ENCODE results near the gene CNNM2.

The CNNM2 gene

DNA sequence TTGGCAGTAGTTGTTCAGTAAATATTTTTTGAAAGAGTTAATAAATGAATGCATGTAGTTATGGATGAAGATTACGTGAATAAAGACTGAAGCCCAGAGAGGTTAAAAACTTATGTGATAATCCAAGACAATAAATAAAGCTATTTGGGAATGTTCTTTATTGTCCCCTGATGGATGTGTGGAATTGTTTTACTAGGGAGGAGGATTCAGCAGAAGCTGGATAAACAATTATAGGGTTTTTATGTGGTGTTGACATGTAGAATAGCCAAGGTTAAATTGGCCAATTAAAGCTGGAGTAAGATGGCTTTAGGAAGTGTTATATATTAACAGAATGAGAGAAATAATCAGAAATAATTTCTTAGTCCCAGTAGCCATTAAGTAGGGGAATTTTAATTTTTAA lies 66.0 kb downstream of the CNNM2 start:
- no peak for DNase-seq (ENCODE audit: insufficient read length, low spot score)
- TF ChIP-seq, protein P1, sequence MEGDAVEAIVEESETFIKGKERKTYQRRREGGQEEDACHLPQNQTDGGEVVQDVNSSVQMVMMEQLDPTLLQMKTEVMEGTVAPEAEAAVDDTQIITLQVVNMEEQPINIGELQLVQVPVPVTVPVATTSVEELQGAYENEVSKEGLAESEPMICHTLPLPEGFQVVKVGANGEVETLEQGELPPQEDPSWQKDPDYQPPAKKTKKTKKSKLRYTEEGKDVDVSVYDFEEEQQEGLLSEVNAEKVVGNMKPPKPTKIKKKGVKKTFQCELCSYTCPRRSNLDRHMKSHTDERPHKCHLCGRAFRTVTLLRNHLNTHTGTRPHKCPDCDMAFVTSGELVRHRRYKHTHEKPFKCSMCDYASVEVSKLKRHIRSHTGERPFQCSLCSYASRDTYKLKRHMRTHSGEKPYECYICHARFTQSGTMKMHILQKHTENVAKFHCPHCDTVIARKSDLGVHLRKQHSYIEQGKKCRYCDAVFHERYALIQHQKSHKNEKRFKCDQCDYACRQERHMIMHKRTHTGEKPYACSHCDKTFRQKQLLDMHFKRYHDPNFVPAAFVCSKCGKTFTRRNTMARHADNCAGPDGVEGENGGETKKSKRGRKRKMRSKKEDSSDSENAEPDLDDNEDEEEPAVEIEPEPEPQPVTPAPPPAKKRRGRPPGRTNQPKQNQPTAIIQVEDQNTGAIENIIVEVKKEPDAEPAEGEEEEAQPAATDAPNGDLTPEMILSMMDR (IDR thresholded peaks at IDR 0.05; ENCODE audit: insufficient read depth, missing control alignments) = no peak
- no peak for FAIRE-seq

DNA sequence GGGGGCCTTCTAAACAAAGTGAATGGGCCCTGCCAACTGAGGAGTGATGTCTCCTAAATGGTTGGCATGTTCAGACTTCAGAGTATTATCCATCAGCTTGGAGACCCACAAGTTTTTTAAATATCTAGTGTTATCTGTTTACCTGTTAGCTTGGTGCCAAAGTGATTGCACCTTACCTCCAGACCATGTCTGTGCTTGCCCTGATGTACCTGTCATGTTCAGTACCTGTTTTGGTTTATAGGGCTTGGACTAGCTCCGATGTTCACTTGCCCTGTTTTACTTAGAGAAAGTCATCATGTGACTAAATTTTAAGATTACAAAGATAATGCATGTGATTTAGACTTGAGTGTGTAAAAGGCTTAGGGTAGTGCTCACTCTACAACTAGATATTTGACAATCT lies 67.7 kb downstream of the CNNM2 start:
- DNase-seq (ENCODE audit: insufficient read length, low spot score) (no peak), FAIRE-seq (no peak)
- TF ChIP-seq, protein P1 (IDR thresholded peaks at IDR 0.05; ENCODE audit: insufficient read depth, missing control alignments) = no peak

DNA sequence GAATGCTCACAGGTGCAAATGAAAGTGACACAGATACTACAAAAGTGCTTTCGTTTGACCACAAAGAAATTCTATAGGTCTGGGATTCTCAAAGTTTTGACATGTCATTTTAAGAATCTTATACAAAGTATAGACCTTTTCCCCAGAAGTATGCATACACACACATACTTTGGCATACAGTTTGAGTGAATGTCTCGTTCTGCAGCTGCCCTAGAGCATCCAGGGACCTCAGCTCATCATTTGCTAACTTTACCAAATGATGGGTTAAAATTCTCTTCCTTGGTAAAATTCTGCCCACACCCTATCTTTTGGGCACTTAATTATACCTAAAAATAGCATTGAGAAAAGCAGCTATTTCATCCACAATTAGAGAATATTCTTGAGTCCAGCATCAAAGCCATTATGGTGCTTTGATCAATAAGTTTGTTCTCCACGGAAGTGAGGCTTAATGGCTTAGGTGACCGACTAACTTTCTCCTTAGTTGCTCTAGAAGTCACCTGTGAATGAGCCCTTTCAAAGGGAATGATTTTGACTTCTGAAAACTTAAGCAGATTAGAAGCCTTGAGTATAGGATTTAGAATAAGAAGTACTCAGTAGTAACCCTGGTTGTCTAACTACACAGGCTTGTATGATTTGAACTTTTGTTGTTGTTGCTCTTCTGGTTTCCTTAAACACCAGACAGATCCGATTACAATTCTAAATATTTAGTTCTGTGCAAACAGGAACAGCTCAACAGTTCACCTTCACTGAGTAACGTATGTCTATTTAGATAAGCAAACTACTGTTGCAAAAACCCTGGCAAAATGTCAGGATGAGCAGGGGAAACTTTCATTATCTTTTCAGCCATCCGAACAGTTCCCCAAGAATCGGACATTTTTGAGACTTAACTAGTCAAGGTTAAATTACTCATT lies 70.6 kb downstream of the CNNM2 start:
- TF ChIP-seq, protein P1 (IDR thresholded peaks at IDR 0.05; ENCODE audit: insufficient read depth, missing control alignments) = no peak
- no peak for DNase-seq (ENCODE audit: insufficient read length, low spot score)
- peak; percentile 87 for FAIRE-seq

DNA sequence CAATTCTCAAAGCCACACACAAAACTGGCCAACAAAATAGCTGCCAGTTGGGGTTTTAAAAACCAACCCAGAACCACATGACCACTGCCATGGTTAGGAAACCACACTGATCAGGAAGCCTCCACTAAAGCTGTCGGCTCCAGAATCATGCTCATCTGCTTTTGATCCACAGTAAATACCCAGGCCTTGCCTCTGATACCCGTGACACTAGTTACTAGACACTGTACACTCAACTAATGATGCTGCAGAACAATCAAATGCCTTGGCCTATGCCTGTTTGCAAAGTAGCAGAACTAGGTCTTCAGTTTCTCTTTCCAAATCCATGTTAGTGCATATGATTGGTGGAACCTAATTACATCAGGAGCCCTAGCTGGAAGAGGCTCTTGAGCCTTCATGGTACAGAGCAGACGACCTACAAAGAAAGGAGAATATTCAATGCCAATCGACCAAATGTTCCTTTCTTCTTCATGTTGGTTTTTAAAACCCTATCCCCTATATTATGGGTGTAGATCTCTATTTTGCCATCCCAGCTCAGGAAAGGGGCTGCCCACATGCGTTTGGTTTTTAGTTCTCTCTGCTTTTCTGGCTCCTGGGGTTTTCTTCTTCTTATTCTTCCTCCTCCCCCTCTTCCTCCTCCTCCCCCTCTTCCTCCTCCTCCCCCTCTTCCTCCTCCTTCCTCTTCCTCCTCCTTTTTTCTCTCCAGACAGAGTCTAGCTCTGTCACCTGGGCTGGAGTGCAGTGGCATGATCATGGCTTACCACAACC lies 76.6 kb downstream of the CNNM2 start:
- TF ChIP-seq, protein P1 (IDR thresholded peaks at IDR 0.05; ENCODE audit: insufficient read depth, missing control alignments) = no peak
- FAIRE-seq = no peak
- no peak for DNase-seq (ENCODE audit: insufficient read length, low spot score)

DNA sequence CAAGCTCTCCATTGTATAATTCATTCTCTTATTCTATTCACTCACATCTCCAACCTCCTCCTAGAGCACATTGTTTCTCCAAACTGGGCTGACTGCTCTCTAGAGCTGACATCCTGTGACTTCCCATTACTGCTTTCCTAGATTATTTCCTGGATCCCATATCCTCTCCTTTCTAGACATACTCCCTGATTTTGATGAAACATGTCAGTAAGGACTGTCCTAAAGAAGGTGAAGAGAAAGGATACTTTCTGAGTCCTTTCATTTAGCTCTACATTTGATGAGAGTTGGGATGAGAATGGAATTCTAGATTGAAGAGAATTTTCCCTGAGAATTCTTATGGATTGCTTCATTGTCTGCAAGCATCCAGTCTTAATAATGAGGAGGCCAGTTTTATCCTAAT lies 78.8 kb downstream of the CNNM2 start:
- DNase-seq (ENCODE audit: insufficient read length, low spot score) = no peak
- no peak for FAIRE-seq
- TF ChIP-seq, protein P1 (IDR thresholded peaks at IDR 0.05; ENCODE audit: insufficient read depth, missing control alignments) = no peak

DNA sequence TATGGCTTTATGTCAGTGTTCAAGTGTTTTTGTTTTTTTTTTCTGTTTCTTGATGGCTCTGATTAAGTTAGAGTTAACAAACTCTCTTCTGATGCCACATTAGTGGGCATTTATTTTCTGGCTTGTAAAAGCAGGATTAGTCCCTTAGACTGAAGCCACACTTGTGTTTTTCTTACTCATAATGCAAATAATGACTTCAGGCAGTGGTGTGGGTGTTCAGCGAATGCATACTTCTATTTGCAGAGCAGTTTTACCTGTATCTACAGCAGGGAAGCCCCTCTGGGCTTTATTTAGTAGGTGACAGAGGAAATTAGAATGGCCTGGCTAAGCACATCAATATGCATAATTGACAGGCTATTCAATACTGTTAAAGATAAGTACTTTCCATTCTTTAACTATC lies 79.9 kb downstream of the CNNM2 start:
- TF ChIP-seq, protein P1 (IDR thresholded peaks at IDR 0.05; ENCODE audit: insufficient read depth, missing control alignments) = no peak
- DNase-seq (ENCODE audit: insufficient read length, low spot score) (no peak), FAIRE-seq (no peak)
